Endometrial microvascular endothelial cells (primary cell): Measurements from ENCODE around the gene CWF19L2. TPM values are rescaled to one million over a fixed set of nuclear protein-coding genes. Genes with fewer than 3 reads are reported as not detected.

Experiments used
- in situ Hi-C: cut with HindIII; loops from 2 replicates; pipeline ENCODE4 v1.10.0; 2017; ENCODE audit warnings: low sequenced_read_pairs, low pct_unique_long_range_greater_than_20kb; ENCODE audit errors: inconsistent ontology term
- total RNA-seq: library from RNA; depleted of rRNA; stranded (reverse); fragments of >200 nt; gene quantifications from one replicate; pipeline ENCODE4 v1.2.3, GENCODE V29; 2015; ENCODE audit errors: inconsistent ontology term

The CWF19L2 gene
- total RNA-seq, 1 donor from 2014 or later = 5.9 TPM

- in situ Hi-C loops = no loop called here
Observed at GRCh38 chr11:107337917-107338316, 119.7 kb downstream of the CWF19L2 start.

- in situ Hi-C loops = no loop called here
Observed at GRCh38 chr11:107331728-107332127, 125.9 kb downstream of the CWF19L2 start.

GRCh38 chr11:107329164-107329563 lies 128.5 kb downstream of the CWF19L2 start:
- in situ Hi-C loops = no loop called here

- in situ Hi-C loops = no loop called here
Observed at GRCh38 chr11:107316426-107316825, 141.2 kb downstream of the CWF19L2 start.

- in situ Hi-C loops = no loop called here
Observed at GRCh38 chr11:107307991-107308390, 149.6 kb downstream of the CWF19L2 start.

- in situ Hi-C loops = no loop called here
Observed at GRCh38 chr11:107301878-107302277, 155.7 kb downstream of the CWF19L2 start.

GRCh38 chr11:107293677-107294344 lies 163.8 kb downstream of the CWF19L2 start:
- in situ Hi-C loops = no loop called here

GRCh38 chr11:107282195-107282594 lies 175.4 kb downstream of the CWF19L2 start:
- in situ Hi-C loops = no loop called here

Other genes starting within 250 kb of the CWF19L2 start
- gene ALKBH8, start 107.9 kb upstream of the CWF19L2 start, total RNA-seq = 13.7 TPM
- not detected for gene ELMOD1, start 133.3 kb upstream of the CWF19L2 start, total RNA-seq